Measurements from ENCODE around the gene GATD1. TPM values are rescaled to one million over a fixed set of nuclear protein-coding genes. Genes with fewer than 3 reads are reported as not detected.

The GATD1 gene
- total and polyA plus RNA-seq, 10 of the 15 experiments (the other 5 are each of a cell fraction or from before 2014, with no cell fraction given) = 1.2 to 92.6 (median 22.3) TPM

DNA sequence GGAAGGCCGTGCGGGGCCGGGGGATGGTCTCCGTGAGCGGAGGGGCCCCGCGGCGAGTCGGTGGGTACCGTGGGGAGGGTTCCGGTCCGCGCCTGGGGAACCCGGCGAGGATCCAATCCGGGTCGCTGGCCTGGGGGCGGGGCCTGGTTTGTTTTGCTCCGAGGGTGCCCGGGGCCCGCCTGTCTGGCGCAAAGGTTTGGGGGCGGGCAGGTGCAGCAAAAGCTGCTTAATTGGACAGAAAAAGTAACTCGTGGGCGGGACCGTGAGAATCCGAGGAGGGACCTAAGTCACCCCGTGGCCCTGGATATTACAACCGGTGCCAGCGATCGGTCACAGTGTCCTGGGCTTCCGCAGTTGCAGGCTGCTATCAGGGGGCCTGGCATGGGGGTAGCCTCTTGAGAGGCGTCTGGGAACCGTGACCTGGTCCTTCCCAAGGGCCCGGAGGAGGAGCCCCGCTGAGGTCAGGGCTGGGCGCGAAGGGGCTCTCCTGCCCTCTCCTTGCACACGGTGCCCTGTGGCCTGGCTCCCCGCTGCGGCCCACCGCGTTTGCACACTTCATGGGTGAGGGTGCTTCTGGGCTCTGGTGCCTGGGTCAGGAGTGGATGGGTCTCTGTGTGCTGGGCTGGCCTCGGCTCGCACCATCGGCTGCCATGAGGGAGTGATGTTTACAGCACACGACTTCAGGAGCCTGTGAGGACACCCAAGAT is 42.8 kb upstream of the GATD1 start (continued):
- TF ChIP-seq TCF12 (IDR thresholded peaks at IDR 0.05; ENCODE audit: low read depth, low read length) (0 out of 2 replicates have a peak, but pooled peaks have one; percentile 29), MTA2 (IDR thresholded peaks at IDR 0.05; ENCODE audit: low read depth) (peak; percentile 17; the same call in 1 of the 2 replicates), ZNF622 (IDR thresholded peaks at IDR 0.05) (no peak), POLR2AphosphoS2 (IDR thresholded peaks at IDR 0.05; ENCODE audit: low read depth, low read length) (no peak), LARP7 (IDR thresholded peaks at IDR 0.05) (0 out of 2 replicates have a peak, but pooled peaks have one; percentile 41)
- TF ChIP-seq, protein P1, sequence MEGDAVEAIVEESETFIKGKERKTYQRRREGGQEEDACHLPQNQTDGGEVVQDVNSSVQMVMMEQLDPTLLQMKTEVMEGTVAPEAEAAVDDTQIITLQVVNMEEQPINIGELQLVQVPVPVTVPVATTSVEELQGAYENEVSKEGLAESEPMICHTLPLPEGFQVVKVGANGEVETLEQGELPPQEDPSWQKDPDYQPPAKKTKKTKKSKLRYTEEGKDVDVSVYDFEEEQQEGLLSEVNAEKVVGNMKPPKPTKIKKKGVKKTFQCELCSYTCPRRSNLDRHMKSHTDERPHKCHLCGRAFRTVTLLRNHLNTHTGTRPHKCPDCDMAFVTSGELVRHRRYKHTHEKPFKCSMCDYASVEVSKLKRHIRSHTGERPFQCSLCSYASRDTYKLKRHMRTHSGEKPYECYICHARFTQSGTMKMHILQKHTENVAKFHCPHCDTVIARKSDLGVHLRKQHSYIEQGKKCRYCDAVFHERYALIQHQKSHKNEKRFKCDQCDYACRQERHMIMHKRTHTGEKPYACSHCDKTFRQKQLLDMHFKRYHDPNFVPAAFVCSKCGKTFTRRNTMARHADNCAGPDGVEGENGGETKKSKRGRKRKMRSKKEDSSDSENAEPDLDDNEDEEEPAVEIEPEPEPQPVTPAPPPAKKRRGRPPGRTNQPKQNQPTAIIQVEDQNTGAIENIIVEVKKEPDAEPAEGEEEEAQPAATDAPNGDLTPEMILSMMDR (IDR thresholded peaks at IDR 0.05 in 2 of 3, conservative IDR thresholded peaks at IDR 0.05 in 1 of 3; ENCODE audit: control insufficient read depth in 2 of 3, extremely low read depth in 1 of 3, insufficient read depth in 1 of 3, low read depth in 3 of 3, low read length in 3 of 3) = no peak
- TF ChIP-seq, protein P2, sequence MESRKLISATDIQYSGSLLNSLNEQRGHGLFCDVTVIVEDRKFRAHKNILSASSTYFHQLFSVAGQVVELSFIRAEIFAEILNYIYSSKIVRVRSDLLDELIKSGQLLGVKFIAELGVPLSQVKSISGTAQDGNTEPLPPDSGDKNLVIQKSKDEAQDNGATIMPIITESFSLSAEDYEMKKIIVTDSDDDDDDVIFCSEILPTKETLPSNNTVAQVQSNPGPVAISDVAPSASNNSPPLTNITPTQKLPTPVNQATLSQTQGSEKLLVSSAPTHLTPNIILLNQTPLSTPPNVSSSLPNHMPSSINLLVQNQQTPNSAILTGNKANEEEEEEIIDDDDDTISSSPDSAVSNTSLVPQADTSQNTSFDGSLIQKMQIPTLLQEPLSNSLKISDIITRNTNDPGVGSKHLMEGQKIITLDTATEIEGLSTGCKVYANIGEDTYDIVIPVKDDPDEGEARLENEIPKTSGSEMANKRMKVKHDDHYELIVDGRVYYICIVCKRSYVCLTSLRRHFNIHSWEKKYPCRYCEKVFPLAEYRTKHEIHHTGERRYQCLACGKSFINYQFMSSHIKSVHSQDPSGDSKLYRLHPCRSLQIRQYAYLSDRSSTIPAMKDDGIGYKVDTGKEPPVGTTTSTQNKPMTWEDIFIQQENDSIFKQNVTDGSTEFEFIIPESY (IDR thresholded peaks at IDR 0.05) = no peak

Measured in GM12878 (cell line).